GM18519 (cell line): ENCODE data around the gene POC1B.
"Not testable (repeated sequence)": the region's sequence is repeated elsewhere in the genome, so short reads cannot be mapped to it uniquely, and the experiment has no call there.

Experiments used
- ATAC-seq: cut with Tn5 transposase; IDR thresholded peaks from one replicate; pipeline ENCODE4 v1.9.1; 2021; ENCODE audit warnings: mild to moderate bottlenecking, moderate library complexity; ENCODE audit not compliant: unreplicated experiment, low FRiP score

POC1B gene

GRCh38 chr12:89468648-89469326, 57.1 kb downstream of the POC1B start:
- peak; percentile 71 for ATAC-seq

GRCh38 chr12:89468017-89468416, 57.8 kb downstream of the POC1B start:
- ATAC-seq: no peak

- no peak for ATAC-seq
Observed at GRCh38 chr12:89464974-89465592, 60.8 kb downstream of the POC1B start.

- ATAC-seq: peak; percentile 92
Observed at GRCh38 chr12:89461649-89462612, 63.9 kb downstream of the POC1B start.

- ATAC-seq: no peak
Observed at GRCh38 chr12:89461190-89461589, 64.7 kb downstream of the POC1B start.

- ATAC-seq: not testable (repeated sequence)
Observed at GRCh38 chr12:89459279-89459678, 66.6 kb downstream of the POC1B start.

GRCh38 chr12:89456565-89456964, 69.3 kb downstream of the POC1B start:
- ATAC-seq: no peak

GRCh38 chr12:89454080-89454848, 71.6 kb downstream of the POC1B start:
- ATAC-seq: no peak

- no peak for ATAC-seq
Observed at GRCh38 chr12:89453121-89453978, 72.5 kb downstream of the POC1B start.

- ATAC-seq: no peak
Observed at GRCh38 chr12:89451841-89452251, 74.0 kb downstream of the POC1B start.

GRCh38 chr12:89450907-89451306, 74.9 kb downstream of the POC1B start:
- no peak for ATAC-seq

GRCh38 chr12:89448951-89449371, 76.9 kb downstream of the POC1B start:
- no peak for ATAC-seq

- ATAC-seq: no peak
Observed at GRCh38 chr12:89448526-89448925, 77.3 kb downstream of the POC1B start.

- no peak for ATAC-seq
Observed at GRCh38 chr12:89439941-89440340, 85.9 kb downstream of the POC1B start.

- no peak for ATAC-seq
Observed at GRCh38 chr12:89437231-89437630, 88.6 kb downstream of the POC1B start.

GRCh38 chr12:89436062-89436461, 89.8 kb downstream of the POC1B start:
- ATAC-seq: no peak

GRCh38 chr12:89433634-89434033, 92.2 kb downstream of the POC1B start:
- ATAC-seq: no peak

GRCh38 chr12:89432396-89432795, 93.5 kb downstream of the POC1B start:
- ATAC-seq: no peak

GRCh38 chr12:89429528-89429927, 96.3 kb downstream of the POC1B start:
- no peak for ATAC-seq
